BE2C (cell line): ENCODE results near the gene FYN.

ENCODE experiments used
- DNase-seq: peaks from one replicate; pipeline ENCODE4 v3.0.0-alpha.2; 2020
- H3K27me3 ChIP-seq: fragments of 250-450 bp; sonication (Bioruptor Pico); 2 replicates; pipeline ENCODE4 v1.5.1; 2020; ENCODE audit warnings: mild to moderate bottlenecking
- H3K36me3 ChIP-seq: fragments of 250-450 bp; sonication (Bioruptor Pico); 2 replicates; pipeline ENCODE4 v1.5.1; 2020; ENCODE audit warnings: mild to moderate bottlenecking
- H3K4me1 ChIP-seq: fragments of 250-450 bp; sonication (Bioruptor Pico); 2 replicates; pipeline ENCODE4 v1.5.1; 2020
- H3K4me3 ChIP-seq: 2 replicates; pipeline ENCODE4 v1.5.1; 2011; ENCODE audit warnings: low read depth, low read length
- H3K9me3 ChIP-seq: fragments of 250-450 bp; sonication (Bioruptor Pico); 2 replicates; pipeline ENCODE4 v1.5.1; 2020
- TF ChIP-seq, protein P1 (sequence below): IDR thresholded peaks from 2 replicates; pipeline ENCODE4 v1.5.1; 2012; ENCODE audit warnings: mild to moderate bottlenecking, low read depth, low read length

FYN gene

DNA sequence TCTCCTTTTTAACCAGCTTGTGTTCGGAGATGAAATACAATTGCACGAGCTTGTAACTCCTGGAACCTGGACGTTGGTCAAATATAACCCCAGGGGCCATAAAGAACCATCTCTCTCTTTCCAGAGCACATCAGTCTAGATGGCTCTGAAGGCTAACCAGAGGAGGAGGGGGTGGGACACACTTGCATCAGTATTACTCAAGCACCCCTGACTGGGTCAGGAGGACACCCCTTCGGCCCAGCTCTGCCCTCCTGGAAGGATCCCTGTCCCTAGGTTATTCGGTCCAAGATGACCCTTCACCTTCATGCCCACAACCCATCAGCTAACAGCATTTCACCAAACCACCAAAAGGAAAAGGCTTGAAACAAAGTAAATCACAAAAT is 67.1 kb downstream of the FYN start:
- Histone ChIP-seq H3K9me3 (no peaks in the 10 kb centered on the region), H3K4me1 (peaks cover 20% of the 10 kb centered on the region), H3K36me3 (no peaks in the 10 kb centered on the region), H3K4me3 (no peak overlapping the region), H3K27me3 (no peaks in the 10 kb centered on the region)
- TF ChIP-seq, protein P1, sequence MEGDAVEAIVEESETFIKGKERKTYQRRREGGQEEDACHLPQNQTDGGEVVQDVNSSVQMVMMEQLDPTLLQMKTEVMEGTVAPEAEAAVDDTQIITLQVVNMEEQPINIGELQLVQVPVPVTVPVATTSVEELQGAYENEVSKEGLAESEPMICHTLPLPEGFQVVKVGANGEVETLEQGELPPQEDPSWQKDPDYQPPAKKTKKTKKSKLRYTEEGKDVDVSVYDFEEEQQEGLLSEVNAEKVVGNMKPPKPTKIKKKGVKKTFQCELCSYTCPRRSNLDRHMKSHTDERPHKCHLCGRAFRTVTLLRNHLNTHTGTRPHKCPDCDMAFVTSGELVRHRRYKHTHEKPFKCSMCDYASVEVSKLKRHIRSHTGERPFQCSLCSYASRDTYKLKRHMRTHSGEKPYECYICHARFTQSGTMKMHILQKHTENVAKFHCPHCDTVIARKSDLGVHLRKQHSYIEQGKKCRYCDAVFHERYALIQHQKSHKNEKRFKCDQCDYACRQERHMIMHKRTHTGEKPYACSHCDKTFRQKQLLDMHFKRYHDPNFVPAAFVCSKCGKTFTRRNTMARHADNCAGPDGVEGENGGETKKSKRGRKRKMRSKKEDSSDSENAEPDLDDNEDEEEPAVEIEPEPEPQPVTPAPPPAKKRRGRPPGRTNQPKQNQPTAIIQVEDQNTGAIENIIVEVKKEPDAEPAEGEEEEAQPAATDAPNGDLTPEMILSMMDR: no peak
- no peak for DNase-seq

DNA sequence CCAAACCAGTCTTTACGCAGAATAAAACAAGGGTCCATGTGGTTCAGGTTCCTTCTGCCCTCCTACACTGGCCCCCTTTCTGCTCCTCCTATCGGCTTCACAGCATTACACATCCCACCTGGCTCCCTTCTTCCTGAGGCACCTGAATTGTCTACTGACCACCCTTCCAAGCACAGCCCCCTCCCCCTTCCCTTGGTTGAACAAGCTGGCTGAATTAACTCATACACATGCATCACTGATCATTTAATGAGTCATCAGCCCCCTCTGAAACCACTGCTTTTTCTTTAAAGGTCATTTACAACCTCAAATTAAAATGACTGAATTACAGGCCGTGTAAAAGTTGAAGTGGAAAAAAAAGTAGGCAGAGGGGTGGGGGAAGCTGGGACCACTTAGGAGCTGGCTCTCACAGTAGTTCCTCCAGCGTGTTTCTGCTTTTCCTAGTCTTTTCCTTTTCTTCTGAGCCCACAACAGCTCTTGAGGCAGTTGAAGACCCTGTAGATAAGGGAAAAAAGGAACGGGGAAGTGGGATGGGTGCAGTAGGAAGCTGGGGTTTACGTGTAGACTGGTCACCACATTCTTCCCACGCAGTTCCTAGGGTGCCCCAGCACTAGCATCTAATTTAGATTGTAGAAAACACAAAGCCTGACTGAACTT is 67.6 kb downstream of the FYN start:
- no peaks in the 10 kb centered on the region for H3K9me3 ChIP-seq
- TF ChIP-seq, protein P1: no peak
- no peak overlapping the region for H3K4me3 ChIP-seq
- peaks cover 18% of the 10 kb centered on the region for H3K4me1 ChIP-seq
- peak; percentile 41 for DNase-seq
- H3K36me3 ChIP-seq: no peaks in the 10 kb centered on the region
- H3K27me3 ChIP-seq: no peaks in the 10 kb centered on the region

DNA sequence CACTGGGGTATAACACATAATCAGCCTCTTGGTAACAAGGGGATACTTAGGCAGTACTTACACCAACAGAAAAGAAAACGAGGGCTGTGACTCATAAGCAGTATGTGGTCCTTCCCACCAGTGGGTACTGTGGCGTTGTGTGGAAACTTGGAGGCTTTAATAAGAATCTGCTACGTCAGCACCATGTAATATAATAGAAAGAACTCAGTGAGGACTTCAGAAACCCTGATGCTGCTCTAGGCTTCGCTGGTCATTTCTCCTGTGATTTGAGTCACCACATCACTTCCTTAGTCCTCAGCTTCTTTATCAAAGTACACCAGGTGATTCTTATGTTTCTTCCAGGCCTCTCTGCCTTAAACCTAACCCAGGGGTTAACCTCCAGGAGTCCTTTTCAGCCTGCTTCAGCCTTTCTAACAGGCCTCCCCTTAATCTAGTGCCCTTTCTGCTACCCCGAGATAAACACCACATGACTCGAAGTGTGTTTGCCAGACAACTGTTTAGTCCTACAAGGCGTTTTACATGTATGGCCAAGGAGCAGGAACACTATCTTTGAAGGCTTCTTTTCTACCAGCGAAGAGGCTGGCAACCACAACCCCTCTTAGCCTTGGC is 68.5 kb downstream of the FYN start:
- peaks cover 14% of the 10 kb centered on the region for H3K4me1 ChIP-seq
- no peaks in the 10 kb centered on the region for H3K36me3 ChIP-seq
- H3K4me3 ChIP-seq: no peak overlapping the region
- no peak for DNase-seq
- TF ChIP-seq, protein P1: no peak
- H3K9me3 ChIP-seq: no peaks in the 10 kb centered on the region
- no peaks in the 10 kb centered on the region for H3K27me3 ChIP-seq

DNA sequence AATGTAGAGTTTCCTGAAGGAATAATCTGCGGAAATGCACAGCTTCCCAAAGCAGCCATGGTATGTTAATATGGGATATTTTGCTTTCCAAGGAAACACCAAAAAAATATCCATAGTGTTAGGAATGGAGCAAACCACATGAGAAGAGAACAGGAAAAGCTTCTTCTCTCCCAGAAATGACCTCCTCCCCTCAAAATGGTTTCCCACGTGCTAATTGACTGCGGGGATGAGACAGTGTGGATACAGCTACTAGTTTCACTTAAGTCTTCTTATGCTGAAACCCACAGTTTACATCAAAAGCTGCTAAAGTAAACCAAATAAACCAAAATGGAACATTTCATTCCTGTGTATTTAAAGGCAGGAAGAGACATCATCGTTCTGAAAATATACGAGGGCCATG is 69.4 kb downstream of the FYN start:
- TF ChIP-seq, protein P1: no peak
- H3K4me3 ChIP-seq: no peak overlapping the region
- peaks cover 14% of the 10 kb centered on the region for H3K4me1 ChIP-seq
- no peak for DNase-seq
- no peaks in the 10 kb centered on the region for H3K27me3 ChIP-seq
- H3K9me3 ChIP-seq: no peaks in the 10 kb centered on the region
- peaks cover 3% of the 10 kb centered on the region; the same call in 1 of the 2 replicates for H3K36me3 ChIP-seq

DNA sequence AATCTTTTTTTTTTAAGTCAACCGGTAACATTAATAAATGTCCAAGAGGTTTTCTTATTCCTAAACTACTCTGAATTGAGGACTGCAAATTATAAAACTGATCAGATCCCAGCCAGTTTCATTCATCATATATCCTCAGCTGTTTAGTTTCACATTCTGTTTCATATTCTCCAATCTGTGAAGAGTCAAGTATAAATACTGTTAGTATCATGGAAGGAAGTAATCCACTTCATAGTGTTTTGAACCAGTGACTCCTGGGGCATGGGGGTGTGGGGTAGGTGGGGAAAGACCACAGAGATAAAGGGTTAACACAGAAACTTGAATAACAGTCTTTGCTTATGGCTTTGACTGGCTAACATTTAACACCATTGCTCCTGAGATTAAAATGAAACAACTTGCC is 69.9 kb downstream of the FYN start:
- DNase-seq: no peak
- Histone ChIP-seq H3K36me3 (peaks cover 3% of the 10 kb centered on the region; the same call in 1 of the 2 replicates), H3K27me3 (no peaks in the 10 kb centered on the region), H3K4me3 (no peak overlapping the region), H3K4me1 (peaks cover 14% of the 10 kb centered on the region), H3K9me3 (no peaks in the 10 kb centered on the region)
- TF ChIP-seq, protein P1: no peak

DNA sequence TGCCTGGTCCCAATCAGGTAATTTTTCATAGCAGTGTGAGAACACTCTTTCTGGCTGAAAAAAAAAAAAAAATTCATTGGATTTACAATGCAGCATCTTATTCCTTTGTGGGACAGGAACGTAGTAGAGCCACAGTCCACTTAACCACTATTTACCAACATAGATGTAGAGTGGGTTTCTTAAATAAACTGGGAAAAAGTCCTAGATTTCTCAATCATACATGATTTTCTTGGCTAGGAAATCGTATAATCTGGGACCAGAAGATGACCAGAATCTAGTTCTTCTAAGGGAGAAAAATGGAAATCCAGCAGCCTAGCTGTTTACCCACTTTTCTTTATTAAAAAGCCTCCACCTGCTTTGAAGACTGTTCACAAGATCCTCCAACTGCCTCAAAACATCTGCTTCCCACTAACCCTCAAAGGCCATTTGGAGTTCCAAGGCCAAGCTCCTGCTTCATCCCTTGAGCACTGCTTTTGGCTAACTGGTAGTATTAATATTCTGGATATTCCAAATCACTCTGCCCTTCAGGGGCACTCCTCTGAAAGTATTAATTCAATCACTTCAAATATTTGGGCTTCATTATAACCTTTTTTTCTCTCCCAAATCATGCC is 70.4 kb downstream of the FYN start:
- TF ChIP-seq, protein P1: no peak
- no peak for DNase-seq
- Histone ChIP-seq H3K9me3 (no peaks in the 10 kb centered on the region), H3K36me3 (peaks cover 3% of the 10 kb centered on the region; the same call in 1 of the 2 replicates), H3K27me3 (no peaks in the 10 kb centered on the region), H3K4me3 (no peak overlapping the region), H3K4me1 (peaks cover 14% of the 10 kb centered on the region)
